ENCODE measurements around the gene WASF3. TPM values are rescaled to one million over a fixed set of nuclear protein-coding genes. Genes with fewer than 3 reads are reported as not detected.

Gene WASF3
- total and polyA plus RNA-seq, 3 donors from 2014 or later: 27.3 to 36.2 (median 30.8) TPM

DNA sequence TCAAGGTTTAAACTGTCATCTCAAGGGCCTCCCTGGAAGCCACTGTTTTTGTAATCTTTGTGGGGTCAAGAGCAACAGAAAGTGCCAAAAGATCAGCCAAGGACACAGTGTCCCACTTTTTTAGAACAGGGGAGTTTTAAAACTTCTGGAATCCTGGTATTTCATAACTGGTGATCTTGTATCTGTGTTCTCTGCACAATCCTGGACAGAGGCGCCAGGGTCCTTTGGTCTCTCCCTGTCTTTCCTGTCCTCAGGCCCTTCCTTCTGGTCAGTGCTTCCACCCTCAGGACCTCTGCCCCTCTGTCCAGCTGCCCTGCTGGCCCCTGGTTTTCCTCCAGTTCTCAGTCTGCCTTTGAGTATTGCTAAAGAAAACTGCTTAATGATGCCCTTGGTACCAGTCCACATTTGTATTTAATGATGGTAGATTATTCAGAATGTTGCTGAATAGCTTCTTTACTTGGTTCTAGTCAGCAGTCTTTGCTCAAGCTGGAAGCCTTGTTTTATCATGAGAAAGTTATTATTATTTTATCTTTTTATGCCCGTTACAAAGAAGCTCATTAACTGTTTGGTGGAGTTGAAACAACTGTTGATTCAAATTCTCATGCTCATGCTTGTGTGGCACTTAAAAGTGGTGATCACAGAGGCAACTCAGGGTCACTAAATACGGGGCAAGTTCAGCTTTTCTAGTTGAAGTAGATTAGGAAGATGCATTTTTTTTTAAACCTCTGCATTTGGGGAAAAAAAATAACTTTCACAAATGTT lies 47.5 kb downstream of the WASF3 start:
- intact Hi-C loops (cut with DNase I; ENCODE audit: low total_unique reads): no loop called here
- Histone ChIP-seq H3K27me3 (no peaks in the 10 kb centered on the region), H3K4me3 (no peak overlapping the region), H3K27ac (peak overlapping the region; percentile 6 to 48), H3K4me1 (peaks cover 14% of the 10 kb centered on the region), H3K9me3 (no peaks in the 10 kb centered on the region), H3K36me3 (ENCODE audit: low read depth, missing control alignments) (no peaks in the 10 kb centered on the region)
- 22 to 33% methylated on average over 3 of the region's 3 CpGs for WGBS, 2 donors
- peak; percentile 80 for DNase-seq
- TF ChIP-seq POLR2A (IDR thresholded peaks at IDR 0.05): no peak
- TF ChIP-seq, protein P1, sequence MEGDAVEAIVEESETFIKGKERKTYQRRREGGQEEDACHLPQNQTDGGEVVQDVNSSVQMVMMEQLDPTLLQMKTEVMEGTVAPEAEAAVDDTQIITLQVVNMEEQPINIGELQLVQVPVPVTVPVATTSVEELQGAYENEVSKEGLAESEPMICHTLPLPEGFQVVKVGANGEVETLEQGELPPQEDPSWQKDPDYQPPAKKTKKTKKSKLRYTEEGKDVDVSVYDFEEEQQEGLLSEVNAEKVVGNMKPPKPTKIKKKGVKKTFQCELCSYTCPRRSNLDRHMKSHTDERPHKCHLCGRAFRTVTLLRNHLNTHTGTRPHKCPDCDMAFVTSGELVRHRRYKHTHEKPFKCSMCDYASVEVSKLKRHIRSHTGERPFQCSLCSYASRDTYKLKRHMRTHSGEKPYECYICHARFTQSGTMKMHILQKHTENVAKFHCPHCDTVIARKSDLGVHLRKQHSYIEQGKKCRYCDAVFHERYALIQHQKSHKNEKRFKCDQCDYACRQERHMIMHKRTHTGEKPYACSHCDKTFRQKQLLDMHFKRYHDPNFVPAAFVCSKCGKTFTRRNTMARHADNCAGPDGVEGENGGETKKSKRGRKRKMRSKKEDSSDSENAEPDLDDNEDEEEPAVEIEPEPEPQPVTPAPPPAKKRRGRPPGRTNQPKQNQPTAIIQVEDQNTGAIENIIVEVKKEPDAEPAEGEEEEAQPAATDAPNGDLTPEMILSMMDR (IDR thresholded peaks at IDR 0.05): no peak

DNA sequence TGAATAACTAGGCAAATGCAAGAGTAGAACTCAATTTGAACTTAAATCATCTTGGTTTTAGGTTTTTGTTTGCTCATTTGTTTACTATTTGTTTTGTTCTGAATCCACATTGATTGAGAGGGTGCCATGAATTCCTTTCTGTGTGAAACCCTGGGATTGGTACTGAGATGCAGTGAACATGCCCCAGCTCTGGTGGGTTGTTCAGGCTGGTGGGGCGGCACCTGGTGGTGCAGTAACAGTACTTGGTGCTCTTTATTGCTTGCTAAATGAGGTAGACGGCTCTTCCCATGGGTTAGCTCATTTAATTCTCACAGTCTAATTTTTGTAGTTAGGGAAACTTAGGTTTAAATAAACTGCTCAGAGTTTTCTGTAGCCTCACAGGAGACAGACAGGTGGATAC lies 48.4 kb downstream of the WASF3 start:
- Histone ChIP-seq H3K27ac (peak overlapping the region in 1 of 2 donors; percentile 48), H3K27me3 (no peaks in the 10 kb centered on the region), H3K4me1 (peaks cover 14% of the 10 kb centered on the region), H3K36me3 (ENCODE audit: low read depth, missing control alignments) (no peaks in the 10 kb centered on the region), H3K4me3 (no peak overlapping the region), H3K9me3 (no peaks in the 10 kb centered on the region)
- WGBS, 2 donors: 73 to 93% methylated on average over 2 of the region's 2 CpGs
- DNase-seq: peak; percentile 34
- TF ChIP-seq, protein P1 (IDR thresholded peaks at IDR 0.05): no peak
- TF ChIP-seq POLR2A (IDR thresholded peaks at IDR 0.05): no peak
- intact Hi-C loops (cut with DNase I; ENCODE audit: low total_unique reads): no loop called here

DNA sequence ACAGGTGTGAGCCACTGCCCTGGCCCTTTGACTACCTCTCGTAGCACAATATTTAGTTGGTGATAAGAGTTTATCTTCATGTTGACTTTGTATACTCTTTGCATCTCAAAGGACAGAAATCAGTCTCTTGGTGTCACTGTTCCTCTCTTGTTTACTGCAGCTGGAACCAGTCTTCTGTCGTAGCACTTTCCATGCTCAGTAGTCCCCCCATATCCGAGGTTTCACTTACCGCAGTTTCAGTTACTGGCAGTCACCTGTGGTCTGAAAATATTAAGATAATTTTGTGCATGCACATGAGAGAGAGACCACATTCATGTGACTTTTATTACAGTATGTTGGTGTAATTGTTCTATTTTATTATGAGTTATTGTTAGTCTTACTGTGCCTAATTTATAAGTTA lies 49.1 kb downstream of the WASF3 start:
- Histone ChIP-seq H3K4me3 (no peak overlapping the region), H3K36me3 (ENCODE audit: low read depth, missing control alignments) (no peaks in the 10 kb centered on the region), H3K27me3 (no peaks in the 10 kb centered on the region), H3K27ac (no peak overlapping the region), H3K9me3 (no peaks in the 10 kb centered on the region), H3K4me1 (peaks cover 14% of the 10 kb centered on the region)
- DNase-seq: no peak
- TF ChIP-seq, protein P1 (IDR thresholded peaks at IDR 0.05): no peak
- no peak for TF ChIP-seq POLR2A (IDR thresholded peaks at IDR 0.05)
- intact Hi-C loops (cut with DNase I; ENCODE audit: low total_unique reads): no loop called here
- WGBS, 2 donors: 48 to 71% methylated on average over 4 of the region's 4 CpGs

DNA sequence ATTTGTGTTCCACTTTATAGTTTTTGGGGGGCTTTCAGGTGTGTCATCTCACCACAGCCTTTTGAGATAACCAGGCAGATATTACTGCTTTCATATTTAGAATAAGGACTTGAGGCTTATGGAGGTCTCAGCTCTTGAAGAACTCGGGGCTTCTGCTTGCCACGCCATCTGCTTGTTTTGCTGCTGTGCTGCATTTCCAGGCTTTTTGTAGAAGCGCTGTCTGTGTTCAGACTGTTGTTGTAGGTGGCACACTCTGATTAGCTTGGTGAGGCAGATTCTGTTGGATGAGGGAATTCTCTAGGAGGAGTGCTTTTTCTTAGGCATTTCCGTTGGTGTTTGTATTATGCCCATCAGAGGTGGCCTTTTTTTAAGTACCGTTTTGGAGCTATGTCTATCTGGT lies 57.2 kb downstream of the WASF3 start:
- DNase-seq: no peak
- intact Hi-C loops (cut with DNase I; ENCODE audit: low total_unique reads): no loop called here
- WGBS, 2 donors: 81 to 82% methylated on average over 5 of the region's 5 CpGs

More for the DNA sequence above, 57.2 kb downstream of the WASF3 start:
- Histone ChIP-seq H3K4me3 (no peak overlapping the region), H3K4me1 (no peaks in the 10 kb centered on the region), H3K9me3 (no peaks in the 10 kb centered on the region), H3K27ac (no peak overlapping the region), H3K27me3 (no peaks in the 10 kb centered on the region), H3K36me3 (ENCODE audit: low read depth, missing control alignments) (no peaks in the 10 kb centered on the region)
- no peak for TF ChIP-seq POLR2A (IDR thresholded peaks at IDR 0.05)
- TF ChIP-seq, protein P1 (IDR thresholded peaks at IDR 0.05): no peak
